CD4-positive, alpha-beta T cell treated with Interleukin-12 subunit alpha and Interleukin-12 subunit beta, for 1 hour (primary cell): Measurements from ENCODE around the gene GPR156.
"Not testable (repeated sequence)": the region's sequence is repeated elsewhere in the genome, so short reads cannot be mapped to it uniquely, and the experiment has no call there.

ENCODE experiments used
- DNase-seq: peaks from one replicate; pipeline ENCODE4 v3.0.0-alpha.2; 2020

Gene GPR156

DNA sequence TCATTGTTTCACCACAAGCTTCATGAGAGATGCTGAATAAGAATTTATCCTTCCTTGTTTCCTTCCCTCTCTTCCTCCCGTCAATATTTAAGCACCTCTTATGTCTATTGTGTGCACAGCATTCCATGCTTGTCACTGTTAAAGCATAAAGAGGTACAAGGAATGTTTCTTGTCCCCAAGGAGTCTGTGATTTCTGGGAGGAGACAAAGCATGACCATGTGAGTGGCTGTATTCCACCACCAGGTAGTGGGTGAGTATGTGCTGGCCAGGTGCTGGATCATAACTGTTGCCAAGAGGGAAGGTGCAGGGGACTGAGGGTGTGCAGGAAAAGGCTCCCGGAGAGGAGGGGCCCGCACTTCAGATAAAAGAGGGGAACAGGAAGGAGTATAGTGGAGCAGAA is 127.9 kb downstream of the GPR156 start:
- DNase-seq = no peak

DNA sequence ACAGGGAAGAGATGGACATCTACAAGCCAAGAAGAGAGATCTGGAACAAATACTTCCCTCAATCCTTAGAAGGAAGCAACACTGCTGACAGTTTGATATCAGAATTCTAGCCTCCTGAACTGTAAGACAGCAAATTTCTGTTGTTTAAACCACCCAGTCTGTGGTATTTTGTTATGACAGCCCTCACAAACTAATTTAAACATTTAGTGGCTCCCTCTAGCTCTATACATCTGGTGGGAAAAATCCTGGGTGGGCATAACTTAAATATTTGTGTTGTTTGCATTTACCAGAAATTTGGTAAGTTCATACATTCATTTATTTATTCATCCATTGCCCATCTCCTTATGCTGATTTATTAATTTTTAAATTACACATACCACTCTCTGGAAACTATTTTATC is 128.3 kb downstream of the GPR156 start:
- no peak for DNase-seq

DNA sequence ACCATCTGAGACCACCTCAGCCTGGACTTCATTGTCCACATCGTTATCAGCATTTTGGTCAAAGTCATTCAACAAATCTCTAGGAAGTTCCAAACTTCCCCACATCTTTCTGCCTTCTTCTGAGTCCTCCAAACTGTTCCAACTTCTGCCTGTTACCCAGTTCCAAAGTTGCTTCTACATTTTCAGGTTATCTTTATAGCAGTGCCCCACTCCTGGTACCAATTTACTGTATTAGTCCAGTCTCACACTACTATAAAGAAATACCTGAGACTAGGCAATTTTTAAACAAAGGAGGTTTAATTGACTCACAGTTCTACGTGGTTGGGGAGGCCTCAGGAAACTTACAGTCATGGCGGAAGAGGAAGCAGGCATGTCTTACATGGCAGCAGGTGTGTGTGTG is 129.3 kb downstream of the GPR156 start:
- DNase-seq = not testable (repeated sequence)

DNA sequence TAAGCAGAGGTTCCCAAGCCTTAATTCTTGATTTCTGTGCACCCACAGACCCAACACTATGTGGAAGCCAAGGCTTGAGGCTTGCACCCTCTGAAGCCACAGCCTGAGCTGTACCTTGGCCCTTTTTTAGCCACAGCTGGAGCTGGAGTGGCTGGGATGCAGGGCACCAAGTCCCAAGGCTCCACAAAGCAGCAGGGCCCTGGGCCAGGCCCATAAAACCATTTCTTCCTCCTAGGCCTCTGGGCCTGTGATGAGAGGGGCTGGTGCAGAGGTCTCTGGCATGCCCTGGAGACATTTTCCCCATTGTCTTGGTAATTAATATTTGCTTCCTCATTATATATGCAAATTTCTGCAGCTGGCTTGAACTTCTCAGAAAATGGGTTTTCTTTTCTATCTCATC is 129.9 kb downstream of the GPR156 start:
- DNase-seq = no peak

DNA sequence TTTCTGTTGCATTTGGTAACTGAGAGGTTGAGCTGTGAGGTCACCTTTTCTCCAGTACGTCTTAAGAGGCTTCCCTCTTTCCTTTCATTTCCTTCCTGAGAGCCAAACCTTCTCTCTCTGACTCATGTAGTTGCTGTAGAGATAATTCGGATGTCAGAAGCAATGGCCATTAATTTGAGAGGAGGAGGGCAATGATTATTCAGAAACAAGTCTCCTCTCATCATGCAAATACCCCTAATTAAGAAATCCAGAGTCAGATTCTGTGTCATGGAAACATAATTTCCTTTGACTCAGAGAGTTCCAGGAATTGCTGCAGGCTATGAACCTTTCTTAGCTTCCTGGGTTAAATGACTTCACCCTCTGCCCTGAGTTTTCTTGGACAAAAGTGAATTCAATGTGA is 131.7 kb downstream of the GPR156 start:
- no peak for DNase-seq

DNA sequence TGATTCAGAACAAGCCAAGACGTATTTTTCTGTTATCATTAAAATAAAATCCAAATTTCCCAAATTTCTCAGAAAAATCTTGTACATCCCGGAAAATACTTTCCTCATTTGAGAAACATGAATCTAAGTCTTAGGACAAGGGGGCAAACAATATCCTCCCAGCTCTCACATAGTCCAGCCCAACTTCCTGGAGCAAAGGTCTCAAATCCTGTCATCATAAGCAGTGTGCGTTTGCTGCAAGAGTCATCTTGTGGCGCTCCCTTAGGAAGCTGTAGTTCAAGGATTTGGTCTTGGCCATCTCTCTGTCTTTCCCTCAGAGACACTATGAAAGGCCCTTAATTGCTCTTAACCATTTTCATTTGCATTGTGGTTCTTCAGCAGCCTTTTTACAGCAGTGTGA is 133.2 kb downstream of the GPR156 start:
- DNase-seq = no peak

DNA sequence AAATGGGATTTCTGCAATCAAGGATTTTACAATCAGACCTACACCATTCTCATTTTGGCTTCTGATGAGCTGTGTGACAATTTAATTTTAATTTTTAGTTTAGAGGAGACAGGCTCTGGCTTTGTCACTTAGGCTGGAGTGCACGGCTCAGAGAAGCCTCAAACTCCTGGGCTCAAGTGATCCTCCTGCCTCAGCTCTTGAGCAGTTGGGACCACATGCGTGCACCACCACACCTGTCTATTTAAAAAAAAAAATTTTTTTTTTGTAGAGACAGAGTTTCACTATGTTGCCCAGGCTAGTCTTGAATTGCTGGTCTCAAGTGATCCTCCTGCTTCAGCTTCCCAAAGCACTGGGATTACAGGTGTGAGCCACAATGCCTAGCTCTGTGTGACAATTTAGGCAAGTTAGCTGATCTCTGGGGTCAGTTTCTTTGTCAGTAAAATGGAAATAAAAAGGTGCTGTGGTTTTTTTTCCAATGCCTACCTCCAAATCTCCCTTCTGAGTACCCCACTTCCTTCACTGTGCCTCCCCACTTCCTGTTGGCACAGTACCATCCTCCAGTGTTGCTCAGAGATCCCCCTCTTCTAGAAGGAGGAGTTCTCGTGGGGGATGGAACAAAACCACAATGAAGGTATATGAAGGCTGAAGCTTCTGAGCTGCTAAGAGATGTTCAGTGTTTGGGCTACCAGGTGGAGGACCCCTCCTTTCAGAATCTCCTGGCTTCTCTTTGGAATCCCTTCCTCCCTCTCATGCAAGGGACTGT is 136.7 kb downstream of the GPR156 start:
- no peak for DNase-seq

DNA sequence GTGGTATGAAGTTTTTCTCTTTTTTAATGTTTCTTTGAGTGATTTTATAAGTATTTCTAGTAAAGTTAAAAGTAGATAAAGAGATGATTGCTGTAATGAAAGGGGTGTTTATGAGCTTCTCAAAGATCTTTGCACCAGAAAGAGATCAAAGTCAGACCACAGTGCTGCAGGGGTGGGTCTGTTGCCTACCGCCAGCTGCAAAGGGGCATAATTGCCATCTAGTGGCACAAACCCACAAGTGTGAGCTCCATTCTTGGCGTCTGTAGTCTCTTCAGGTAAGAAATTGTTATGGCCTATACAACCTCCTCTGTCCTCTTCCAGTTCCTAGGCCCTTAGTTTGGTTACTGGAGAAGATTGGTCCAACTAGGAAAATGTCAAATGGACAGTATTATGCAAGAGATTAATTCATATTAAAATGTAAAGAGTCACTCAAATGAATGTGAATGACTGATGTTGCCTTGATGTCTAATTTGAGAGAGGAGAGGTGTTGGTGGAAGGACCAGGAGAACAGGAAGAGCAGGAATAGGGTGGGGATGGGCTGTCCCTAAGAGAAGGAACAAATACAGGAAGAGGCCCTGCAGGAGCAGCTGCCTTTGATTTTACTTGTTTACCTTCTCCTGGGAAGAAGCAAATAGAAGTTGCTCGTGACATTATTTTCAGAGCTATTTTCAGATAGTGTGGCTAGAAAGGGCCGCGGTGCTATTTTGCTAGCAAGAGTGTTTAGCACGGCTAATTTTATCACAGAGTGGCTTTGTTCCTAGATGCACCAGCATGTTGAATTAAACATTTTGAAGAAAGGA is 137.8 kb downstream of the GPR156 start:
- peak; percentile 63 for DNase-seq

DNA sequence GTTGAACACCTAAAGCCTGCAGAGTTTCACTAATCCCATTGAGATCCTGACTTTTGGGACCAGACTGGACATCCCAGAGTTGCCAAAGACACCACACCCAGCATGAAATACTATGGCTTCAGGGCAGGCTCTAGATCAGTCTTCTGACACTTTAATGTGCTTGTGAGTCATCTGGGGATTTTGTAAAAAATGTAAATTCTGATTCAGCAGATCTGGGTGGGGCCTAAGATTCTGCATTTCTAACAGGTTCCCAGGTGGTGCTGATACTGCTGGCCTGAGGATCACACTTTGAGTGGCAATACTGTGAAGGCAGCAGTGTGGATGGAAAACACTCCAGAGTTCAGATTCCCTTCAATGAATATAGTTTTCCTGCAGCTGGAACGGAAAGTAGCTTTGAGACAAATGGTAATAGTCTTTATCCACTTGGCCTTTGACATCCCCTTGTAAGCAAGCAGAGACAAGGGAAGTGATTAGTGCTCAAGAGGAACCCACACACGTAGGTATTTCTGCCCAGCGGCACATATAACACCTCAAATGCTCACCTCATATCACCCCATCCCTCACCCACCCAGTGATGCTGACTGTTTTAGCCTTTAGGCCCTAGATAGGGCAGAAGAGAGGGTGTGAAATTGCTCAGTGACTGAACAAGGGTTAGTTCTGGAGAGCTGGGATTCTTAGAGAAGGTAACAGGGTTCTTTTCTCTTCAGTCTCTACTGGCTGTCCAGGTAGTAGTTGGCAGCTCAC is 139.3 kb downstream of the GPR156 start:
- no peak for DNase-seq

DNA sequence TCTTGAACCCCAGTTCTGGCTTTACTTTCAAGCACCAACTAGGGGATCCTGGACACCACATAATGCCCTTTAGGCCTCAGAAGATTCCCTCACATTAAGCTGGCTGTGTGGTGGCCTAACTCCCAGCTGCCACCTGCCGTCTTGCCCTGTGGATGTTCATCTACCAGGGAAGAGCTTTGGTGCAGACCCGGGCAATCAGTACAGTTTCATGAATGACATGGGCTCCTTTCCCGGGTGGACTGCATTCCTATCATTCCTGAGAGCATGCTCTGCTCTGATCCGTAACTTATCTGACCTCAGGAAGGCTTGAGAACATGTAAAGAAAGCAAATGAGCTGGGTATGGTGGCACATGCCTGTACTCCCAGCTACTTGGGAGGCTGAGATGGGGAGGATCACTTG is 140.8 kb downstream of the GPR156 start:
- no peak for DNase-seq

DNA sequence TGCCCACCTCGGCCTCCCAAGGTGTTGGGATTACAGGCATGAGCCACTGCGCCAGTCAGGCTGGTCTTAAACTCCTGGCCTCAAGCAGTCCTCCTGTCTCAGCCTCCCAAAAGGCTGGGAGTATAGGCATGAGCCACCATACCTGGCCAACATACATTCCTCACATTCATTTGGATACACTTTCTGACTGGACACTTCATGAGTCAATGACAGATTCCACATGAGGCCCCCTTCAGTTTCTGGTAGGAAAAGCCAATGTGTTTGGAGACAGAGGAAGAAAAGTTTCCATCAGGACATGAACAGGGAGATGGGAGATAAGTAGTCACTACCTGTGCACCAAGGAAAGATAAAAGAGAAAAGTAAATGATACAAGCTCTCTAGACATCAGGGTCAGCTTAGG is 141.3 kb downstream of the GPR156 start:
- DNase-seq = no peak

DNA sequence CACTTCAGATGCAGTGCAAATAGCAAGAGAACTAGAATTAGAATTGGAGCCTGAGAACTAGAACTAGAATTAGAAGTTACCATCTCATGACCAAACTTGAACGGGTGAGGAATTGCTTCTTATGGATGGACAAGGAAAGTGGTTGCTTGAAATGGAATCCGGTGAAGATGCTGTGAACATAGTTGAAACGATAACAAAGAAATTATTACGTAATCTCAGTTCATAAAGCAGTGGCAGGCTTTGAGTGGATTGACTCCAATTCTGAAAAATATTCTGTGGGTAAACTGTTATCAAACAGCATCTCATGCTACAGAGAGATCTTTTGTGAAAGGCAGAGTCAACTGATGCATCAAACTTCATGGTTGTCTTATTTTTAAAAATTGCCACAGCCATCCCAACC is 142.8 kb downstream of the GPR156 start:
- DNase-seq = no peak

DNA sequence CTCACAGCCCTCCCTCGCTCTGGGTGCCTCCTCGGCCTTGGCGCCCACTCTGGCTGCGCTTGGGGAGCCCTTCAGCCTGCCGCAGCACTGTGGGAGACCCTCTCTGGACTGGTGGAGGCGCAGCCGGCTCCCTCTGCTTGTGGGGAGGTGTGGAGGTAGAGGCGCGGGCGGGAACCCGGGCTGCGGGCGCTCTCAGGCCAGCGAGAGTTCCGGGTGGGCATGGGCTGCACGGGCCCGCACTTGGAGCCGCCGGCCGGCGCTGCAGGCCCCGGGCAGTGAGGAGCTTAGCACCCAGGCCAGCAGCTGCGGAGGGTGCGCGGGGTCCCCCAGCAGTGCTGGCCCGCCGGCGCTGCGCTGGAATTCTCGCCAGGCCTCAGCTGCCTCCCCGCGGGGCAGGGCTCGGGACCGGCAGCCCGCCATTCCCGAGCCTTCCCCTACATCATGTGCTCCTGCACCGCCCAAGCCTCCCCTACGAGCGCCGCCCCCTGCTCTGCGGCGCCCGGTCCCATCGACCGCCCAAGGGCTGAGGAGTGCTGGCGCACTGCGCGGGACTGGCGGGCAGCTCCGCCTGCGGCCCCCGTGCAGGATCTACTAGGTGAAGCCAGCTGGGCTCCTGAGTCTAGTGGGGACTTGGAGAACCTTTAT is 144.8 kb downstream of the GPR156 start:
- no peak for DNase-seq

DNA sequence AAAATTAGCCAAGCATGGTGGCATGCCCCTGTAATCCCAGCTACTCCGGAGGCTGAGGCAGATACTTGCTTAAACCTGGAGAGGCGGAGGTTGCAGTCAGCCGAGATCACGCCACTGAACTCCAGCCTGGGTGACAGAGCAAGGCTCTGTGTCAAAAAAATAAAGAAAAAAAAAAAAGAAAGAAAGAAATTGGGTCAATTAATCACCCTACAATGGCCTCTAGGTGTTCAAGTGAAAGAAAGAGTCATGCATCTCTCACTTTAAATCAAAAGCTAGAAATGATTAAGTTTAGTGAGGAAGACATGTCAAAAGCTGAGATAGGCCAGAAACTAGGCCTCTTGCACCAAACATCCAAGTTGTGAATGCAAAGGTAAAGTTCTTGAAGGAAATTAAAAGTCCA is 145.9 kb downstream of the GPR156 start:
- no peak for DNase-seq

DNA sequence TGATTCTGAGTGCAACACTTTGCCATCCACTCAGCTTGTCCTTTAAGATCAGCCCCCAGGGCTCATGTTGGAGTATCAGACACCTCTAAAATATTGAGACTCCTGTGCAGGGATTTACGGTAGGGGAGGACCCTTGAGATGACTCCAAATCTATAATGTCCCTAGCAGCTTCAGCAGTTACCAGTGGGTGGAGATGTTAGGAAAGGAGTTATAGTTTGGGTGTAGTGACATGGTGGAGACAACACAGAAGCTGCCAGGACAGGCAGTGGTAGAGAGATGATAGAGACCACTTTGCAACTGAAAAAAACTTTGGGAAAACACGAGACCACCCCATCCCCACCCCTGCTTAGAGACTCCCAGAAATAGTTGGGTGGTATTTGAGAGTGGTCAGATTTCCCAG is 147.5 kb downstream of the GPR156 start:
- no peak for DNase-seq

DNA sequence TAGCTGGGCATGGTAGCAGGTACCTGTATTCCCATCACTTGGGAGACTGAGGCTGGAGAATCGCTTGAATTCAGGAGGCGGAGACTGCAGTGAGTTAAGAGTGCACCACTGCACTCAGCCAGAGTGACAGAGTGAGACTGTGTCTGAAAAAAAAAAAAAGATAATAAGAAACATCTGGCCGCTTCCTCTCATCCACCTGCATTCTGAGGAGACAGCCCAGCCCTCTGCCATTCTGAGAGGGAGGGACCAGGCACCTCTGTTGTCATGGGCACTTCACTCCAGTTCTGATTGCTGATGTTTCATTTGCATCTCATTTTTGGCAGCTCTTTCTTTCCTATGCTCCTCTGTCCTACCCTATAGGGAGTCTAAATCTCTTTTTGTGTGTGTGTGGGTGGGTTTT is 154.4 kb downstream of the GPR156 start:
- DNase-seq = no peak

DNA sequence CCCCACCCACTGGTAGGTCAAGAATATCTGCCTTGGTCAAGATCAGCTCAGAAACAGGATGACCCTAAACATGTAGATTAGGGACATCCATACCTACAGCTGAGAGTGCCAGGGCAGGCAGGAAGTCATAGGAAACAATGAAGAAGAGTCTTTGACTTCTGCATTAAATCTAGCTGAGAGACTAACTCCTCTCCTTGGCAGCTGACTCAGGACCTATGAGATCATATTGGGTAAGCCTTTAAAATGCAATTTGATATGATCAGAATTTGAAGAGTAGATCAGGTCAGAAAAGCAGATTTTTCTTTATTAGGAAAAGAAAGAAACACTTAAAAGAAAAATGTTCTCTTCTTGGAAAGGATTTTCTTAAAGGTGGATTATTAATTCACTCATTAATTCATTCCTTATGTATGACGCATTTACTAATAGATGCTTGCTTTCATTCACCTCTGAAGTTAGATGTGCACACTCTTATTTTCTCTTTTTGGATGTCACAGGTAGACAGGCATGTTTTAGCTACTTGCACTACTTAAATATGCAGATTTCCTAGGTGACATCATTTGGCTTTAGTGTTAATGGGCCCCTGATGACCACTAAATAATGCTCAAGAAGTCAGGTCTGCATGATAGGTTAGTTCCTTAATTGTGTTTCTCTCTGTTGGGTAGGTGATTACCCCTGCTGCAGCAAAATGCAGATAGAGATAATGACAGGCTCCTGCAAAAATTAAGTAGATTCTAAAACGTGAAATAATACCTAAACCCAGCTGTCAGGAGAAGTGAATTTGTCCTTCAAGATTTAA is 155.1 kb downstream of the GPR156 start:
- DNase-seq = no peak

DNA sequence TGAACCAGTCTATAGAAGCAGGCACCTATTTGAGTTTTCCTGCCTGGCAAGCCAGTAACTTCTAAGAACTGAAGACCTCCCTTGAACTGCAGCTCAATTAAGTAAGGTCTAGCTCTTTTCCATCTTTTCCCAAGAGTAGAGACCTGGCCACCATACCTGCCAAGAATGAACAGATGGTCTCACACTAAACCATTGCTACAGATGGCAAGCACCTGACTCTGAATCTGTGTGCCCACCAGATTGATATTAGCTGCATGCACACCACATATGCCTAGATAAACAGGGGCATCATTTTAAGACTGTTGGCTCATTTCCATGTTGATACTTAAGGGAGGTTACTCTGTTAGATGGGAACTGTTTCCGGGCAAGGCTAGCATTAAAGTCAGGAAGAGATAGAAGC is 156.0 kb downstream of the GPR156 start:
- no peak for DNase-seq

DNA sequence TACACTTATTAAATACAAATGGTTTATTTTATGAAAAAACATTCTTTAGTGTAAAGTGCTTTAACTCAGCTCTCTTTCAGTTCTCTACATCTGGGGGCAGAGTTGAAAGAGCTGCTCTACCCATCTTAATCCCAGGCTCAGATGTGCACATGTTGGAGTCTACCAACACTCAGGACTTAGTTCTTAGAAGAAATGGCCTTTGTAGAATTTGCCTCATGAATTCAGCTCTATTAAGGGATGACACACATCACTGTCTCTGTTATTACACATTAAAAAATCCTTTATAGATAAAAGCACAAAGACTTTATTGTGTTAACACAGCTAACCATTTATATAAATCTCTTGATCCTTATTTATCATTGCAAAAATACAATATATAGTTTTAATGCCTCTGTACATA is 159.0 kb downstream of the GPR156 start:
- DNase-seq = no peak

DNA sequence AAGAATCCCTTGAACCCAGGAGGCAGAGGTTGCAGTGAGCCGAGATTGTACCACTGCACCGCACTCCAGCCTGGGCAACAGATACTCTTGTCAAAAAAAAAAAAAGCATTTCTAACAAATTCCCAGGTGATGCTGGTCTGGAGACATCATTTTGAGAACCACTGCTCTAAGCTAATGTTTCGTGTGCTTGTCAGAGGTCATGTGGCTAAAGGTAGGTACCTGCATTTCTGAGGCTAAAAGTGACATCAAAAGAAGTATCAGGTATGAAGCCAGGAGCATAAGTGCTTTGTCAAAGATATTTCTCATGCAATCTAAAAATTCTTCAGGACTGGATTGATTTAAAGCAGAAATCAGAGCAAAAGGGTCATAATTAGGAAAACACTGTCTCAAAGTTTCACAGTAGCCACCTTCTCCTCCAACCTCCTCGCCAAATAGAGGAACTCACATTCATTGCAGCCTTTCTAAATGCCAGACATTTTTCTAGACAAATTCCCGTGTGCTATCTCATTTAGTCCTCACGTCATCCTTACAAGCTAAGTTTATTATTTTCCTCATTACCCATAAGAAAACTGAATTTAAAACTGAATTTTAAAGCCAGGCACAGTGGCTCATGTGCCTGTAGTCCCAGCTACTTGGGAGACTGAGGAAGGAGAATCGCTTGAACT is 165.0 kb downstream of the GPR156 start:
- no peak for DNase-seq
